ENCODE data around the gene GALC.

Gene GALC

DNA sequence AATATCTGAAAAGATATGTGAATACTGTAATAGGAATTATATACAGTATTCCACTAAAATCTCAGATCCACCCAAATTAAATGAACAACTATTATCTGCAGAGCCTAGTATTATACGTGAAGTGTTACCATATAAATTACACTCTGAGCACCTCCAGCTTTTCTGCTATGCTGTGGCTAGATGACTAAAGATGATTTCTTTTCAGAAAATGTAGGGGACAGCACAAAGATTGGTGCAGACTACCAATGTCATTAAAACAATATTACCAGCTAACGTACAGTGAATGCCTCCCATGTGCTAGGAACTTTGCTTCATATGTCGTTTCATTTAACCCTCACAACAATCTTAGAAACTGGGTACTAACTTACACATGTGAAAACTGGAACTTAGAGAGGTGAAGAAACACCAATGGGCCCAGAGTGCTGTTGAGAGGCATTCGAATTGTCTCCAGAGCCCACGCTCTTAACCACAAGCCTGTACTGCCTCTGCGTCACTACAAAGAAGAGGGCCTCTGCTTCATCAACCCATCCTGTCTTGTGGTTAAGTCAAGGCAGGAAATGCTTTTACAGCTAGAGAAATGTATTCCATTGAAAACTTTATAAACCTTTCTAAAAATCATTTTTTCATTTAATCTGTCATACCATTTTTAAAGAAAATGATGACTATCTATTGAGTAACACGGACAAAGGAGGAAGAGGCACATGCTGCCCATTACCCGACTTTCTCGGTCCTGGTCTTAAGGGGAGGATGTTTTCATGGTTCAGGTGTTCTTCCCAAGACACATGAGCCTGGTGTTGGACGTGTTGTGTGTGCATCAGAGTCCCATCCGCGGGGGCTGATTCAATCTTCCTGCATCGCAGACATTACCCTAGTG is 13.2 kb upstream of the GALC start:
- H3K9me3 ChIP-seq (ENCODE audit: insufficient read depth, low read depth, low read length): no peaks in the 10 kb centered on the region
- no peak overlapping the region for H3K4me3 ChIP-seq (ENCODE audit: low read length)
- no peaks in the 10 kb centered on the region for H3K4me1 ChIP-seq (ENCODE audit: insufficient read depth, low read length)
- H3K9ac ChIP-seq (ENCODE audit: low read depth, low read length): no peak overlapping the region
- H3K27me3 ChIP-seq (ENCODE audit: insufficient read depth, low read length): no peaks in the 10 kb centered on the region
- WGBS: 93% methylated on average over 9 of the region's 13 CpGs
- H3K27ac ChIP-seq (ENCODE audit: low read depth, low read length): no peak overlapping the region
- H3K36me3 ChIP-seq (ENCODE audit: insufficient read depth, low read length): no peaks in the 10 kb centered on the region

DNA sequence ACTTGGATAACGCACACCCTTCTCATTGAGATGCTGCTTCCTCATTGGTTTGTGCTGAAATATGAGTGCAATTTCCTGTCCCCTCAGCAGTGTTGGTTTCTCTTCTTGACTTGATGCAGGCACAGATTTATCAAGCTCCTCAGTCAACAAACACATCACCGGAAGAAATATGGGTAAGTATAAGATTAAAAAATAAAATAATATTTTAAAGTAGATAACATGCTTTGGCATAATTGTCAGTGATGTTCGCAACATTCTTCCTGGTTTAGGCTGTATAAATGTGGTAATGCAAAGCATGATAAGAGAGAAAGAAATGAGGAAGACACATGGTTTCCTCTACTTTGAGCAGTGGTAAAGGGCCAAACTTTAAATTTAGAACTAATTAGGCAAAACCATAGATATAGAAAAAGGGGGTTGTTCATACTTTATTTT is 12.1 kb upstream of the GALC start, which contains the start of gene GPR65:
TSS of gene GPR65 (plus strand) at position 86 of the 432 bp plus-strand sequence. CDS start 5,713 bp downstream, outside the sequence.
- H3K9ac ChIP-seq (ENCODE audit: low read depth, low read length): no peak within 1 kb of the TSS
- 92% methylated on average over 2 of the region's 3 CpGs for WGBS

DNA sequence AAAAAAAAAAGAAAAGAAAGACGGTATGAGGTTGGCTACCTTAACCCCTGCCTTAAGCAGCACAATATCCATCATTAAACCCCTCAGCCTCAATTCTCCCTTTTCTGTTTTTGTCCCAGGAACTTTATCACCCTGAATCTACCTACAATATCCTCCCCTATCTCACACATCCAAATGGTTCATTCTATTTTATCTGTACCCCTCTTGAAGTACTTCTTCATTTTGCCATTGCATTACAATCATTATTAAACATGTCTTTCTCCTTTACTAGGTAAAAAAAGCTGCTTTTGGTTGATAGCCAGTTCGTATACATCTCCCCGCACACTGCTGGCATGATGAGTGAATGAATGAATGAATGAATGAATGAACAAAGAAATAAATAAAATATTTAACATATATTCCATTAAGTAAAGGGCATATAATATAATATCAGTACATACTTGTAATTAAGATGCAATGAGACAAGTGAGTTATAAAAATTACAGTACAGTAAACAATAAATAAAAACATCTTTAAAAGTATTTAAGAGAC is 11.6 kb upstream of the GALC start:
- H3K9me3 ChIP-seq (ENCODE audit: insufficient read depth, low read depth, low read length): no peaks in the 10 kb centered on the region
- H3K27ac ChIP-seq (ENCODE audit: low read depth, low read length): no peak overlapping the region
- H3K27me3 ChIP-seq (ENCODE audit: insufficient read depth, low read length): no peaks in the 10 kb centered on the region
- no peaks in the 10 kb centered on the region for H3K36me3 ChIP-seq (ENCODE audit: insufficient read depth, low read length)
- no peak overlapping the region for H3K9ac ChIP-seq (ENCODE audit: low read depth, low read length)
- no peak overlapping the region for H3K4me3 ChIP-seq (ENCODE audit: low read length)
- WGBS: 100% methylated on average over 1 of the region's 3 CpGs
- no peaks in the 10 kb centered on the region for H3K4me1 ChIP-seq (ENCODE audit: insufficient read depth, low read length)

More for the DNA sequence above, 12.1 kb upstream of the GALC start, which contains the start of gene GPR65:
- Histone ChIP-seq H3K4me3 (ENCODE audit: low read length) (no peak within 1 kb of the TSS), H3K9me3 (ENCODE audit: insufficient read depth, low read depth, low read length) (no peaks in the 10 kb centered on the region), H3K27me3 (ENCODE audit: insufficient read depth, low read length) (no peaks in the 10 kb centered on the region), H3K4me1 (ENCODE audit: insufficient read depth, low read length) (no peaks in the 10 kb centered on the region), H3K27ac (ENCODE audit: low read depth, low read length) (no peak within 1 kb of the TSS), H3K36me3 (ENCODE audit: insufficient read depth, low read length) (no peaks in the 10 kb centered on the region)

DNA sequence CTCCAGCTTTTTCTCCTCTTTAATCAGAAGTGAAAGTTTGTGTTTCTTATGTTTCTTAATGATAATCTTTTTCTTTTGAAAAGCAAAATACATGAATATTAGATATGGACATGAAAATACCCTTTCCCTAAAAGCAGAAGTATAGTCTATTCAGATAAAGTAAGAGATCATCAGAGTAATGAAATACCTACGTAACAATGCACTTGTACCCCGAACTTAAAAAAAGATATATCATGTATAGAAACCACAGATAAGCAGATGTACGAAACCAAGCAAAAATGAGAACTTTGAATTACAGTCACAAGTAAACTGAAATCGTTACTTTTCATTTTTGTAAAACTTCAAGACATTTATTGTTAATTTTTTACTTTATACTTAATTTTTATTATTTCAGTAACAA is 10.4 kb upstream of the GALC start:
- Histone ChIP-seq H3K36me3 (ENCODE audit: insufficient read depth, low read length) (no peaks in the 10 kb centered on the region), H3K27me3 (ENCODE audit: insufficient read depth, low read length) (no peaks in the 10 kb centered on the region), H3K4me1 (ENCODE audit: insufficient read depth, low read length) (no peaks in the 10 kb centered on the region), H3K4me3 (ENCODE audit: low read length) (no peak overlapping the region), H3K27ac (ENCODE audit: low read depth, low read length) (no peak overlapping the region), H3K9me3 (ENCODE audit: insufficient read depth, low read depth, low read length) (no peaks in the 10 kb centered on the region), H3K9ac (ENCODE audit: low read depth, low read length) (no peak overlapping the region)
- 93% methylated on average over 3 of the region's 4 CpGs for WGBS

DNA sequence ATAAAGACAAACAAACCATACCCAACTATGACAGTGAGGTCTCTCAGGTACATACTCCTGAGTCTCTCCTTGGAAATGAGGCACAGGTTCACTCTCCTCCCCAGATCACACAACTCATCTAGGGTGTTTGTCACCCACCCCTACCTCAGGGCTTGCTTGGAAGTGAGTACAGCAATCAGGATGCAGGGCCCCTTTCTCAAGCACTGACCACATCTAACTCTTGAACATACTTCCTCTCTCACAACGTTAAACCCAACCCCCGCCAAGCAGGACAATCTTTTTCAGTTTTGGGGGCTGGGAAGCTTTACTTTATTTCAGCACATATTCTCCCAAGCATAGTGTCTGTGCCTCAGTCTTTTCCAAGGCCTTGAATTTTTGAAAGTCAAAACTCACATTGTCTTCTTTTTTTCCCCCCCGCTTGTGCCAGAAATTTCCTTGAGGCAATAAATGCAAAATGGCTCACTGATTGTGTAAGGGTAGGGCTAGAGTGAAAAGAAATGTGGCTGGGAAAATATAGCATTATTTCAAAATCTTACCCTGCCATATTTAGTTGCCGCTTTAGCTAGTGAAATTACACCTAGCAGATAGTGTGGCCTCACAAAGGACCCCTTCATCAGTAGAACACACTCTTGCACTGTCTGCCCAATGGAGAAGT is 9.6 kb upstream of the GALC start:
- Histone ChIP-seq H3K27ac (ENCODE audit: low read depth, low read length) (no peak overlapping the region), H3K36me3 (ENCODE audit: insufficient read depth, low read length) (no peaks in the 10 kb centered on the region), H3K27me3 (ENCODE audit: insufficient read depth, low read length) (no peaks in the 10 kb centered on the region), H3K9me3 (ENCODE audit: insufficient read depth, low read depth, low read length) (no peaks in the 10 kb centered on the region), H3K4me3 (ENCODE audit: low read length) (no peak overlapping the region), H3K9ac (ENCODE audit: low read depth, low read length) (no peak overlapping the region), H3K4me1 (ENCODE audit: insufficient read depth, low read length) (no peaks in the 10 kb centered on the region)
- WGBS: 92% methylated on average over 4 of the region's 4 CpGs

DNA sequence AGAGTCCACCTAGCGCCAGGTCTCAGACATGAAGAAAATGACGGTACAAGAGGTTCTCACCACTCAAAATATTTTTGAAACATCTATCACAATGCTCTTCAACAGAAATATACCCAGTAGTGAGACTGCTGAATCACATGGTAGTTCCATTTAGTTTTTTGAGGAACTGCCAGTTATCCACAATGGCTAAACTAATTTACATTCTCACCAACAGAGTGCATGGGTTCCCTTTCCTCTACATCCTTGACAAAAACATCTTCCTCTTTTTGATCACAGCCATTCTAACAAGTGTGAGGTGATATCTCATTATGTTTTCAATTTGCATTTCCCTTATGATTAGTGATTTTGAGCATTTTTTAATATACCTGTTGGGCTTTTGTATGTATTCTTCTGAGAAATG is 6.3 kb upstream of the GALC start:
- H3K9me3 ChIP-seq (ENCODE audit: insufficient read depth, low read depth, low read length): no peaks in the 10 kb centered on the region
- H3K27me3 ChIP-seq (ENCODE audit: insufficient read depth, low read length): no peaks in the 10 kb centered on the region
- H3K27ac ChIP-seq (ENCODE audit: low read depth, low read length): no peak overlapping the region

DNA sequence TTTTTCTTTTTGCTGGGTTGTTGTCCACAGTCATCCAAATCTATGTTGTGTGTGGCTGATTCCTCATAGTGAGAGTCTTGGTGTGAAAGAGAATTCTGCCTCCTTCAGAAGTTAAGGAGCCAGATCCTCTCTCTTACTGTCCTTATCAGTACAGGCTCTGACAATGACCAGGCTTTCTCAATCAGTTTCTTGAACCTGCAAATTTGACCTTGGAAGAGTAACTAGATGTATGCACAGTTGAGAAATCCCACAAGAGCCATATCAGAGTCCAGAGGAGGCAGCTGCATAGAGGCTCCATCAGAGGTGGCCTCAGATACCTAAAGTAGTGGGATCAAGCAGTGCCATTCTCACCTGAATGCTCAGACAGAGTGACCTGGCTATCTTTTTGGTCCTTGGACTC is 5.5 kb upstream of the GALC start:
- no peaks in the 10 kb centered on the region for H3K9me3 ChIP-seq (ENCODE audit: insufficient read depth, low read depth, low read length)
- H3K4me3 ChIP-seq (ENCODE audit: low read length): no peak overlapping the region
- no peak overlapping the region for H3K27ac ChIP-seq (ENCODE audit: low read depth, low read length)
- H3K9ac ChIP-seq (ENCODE audit: low read depth, low read length): no peak overlapping the region
- no peaks in the 10 kb centered on the region for H3K27me3 ChIP-seq (ENCODE audit: insufficient read depth, low read length)
- peaks cover 4% of the 10 kb centered on the region; the same call in 1 of the 2 replicates for H3K4me1 ChIP-seq (ENCODE audit: insufficient read depth, low read length)
- H3K36me3 ChIP-seq (ENCODE audit: insufficient read depth, low read length): no peaks in the 10 kb centered on the region

More for the DNA sequence above, 6.3 kb upstream of the GALC start:
- Histone ChIP-seq H3K9ac (ENCODE audit: low read depth, low read length) (no peak overlapping the region), H3K4me1 (ENCODE audit: insufficient read depth, low read length) (no peaks in the 10 kb centered on the region), H3K36me3 (ENCODE audit: insufficient read depth, low read length) (no peaks in the 10 kb centered on the region), H3K4me3 (ENCODE audit: low read length) (no peak overlapping the region)
- 99% methylated on average over 2 of the region's 2 CpGs for WGBS

DNA sequence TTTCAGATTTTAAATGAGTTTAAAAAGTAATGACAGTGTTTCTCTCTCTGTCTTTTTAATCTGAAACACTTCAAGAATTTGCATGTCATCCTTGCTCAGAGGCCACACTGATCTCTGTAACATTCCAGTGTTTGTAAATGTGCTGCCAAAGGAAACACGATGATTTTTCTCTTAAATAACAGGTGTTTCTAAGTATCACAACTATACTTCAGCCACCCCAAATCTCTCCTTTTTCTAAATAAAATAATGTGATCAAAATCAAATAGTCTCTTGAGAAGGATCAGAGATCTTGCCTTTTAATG is 3.3 kb upstream of the GALC start:
- Histone ChIP-seq H3K4me3 (ENCODE audit: low read length) (no peak overlapping the region), H3K27ac (ENCODE audit: low read depth, low read length) (no peak overlapping the region), H3K4me1 (ENCODE audit: insufficient read depth, low read length) (peaks cover 6% of the 10 kb centered on the region; the same call in 1 of the 2 replicates), H3K9ac (ENCODE audit: low read depth, low read length) (no peak overlapping the region), H3K9me3 (ENCODE audit: insufficient read depth, low read depth, low read length) (no peaks in the 10 kb centered on the region), H3K27me3 (ENCODE audit: insufficient read depth, low read length) (no peaks in the 10 kb centered on the region), H3K36me3 (ENCODE audit: insufficient read depth, low read length) (no peaks in the 10 kb centered on the region)
- 75% methylated on average over 1 of the region's 1 CpG for WGBS

DNA sequence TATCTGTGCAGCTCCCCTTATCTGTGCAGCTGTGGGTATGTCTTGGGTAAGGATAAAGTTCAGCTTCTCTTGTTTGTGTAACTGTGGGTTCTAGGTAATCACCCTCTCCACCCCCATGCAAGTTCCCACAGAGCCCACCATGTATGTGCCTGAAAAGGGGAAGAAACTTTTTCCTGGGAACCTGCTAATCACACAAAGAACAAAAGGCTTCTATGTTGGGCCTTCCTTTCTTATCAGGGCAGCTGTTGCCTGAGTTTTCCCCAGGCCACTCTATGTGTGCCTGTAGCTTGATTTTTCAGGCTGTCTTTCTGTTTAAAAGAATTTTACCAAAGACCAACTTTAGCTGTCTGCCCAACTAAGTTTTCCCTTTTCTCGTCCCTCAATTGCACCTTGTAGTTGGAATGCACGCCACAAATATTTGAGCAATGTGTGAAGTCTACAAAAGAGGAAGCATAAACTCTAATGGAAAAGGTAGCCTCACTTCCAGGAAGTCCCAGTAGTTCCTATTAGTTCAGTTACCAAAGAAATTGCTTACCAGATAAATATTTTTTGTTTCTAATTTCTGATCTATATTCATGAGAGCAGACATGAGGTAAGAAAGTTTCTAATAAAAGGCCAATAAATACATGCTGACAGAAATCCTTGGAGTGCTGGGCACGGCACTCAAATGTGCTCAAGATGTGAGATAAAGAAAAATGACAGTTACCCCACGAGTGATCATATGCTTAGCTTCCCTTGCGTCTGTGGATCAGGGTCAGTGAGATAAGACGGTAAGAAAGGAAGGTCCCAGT is 2.7 kb upstream of the GALC start:
- H3K4me1 ChIP-seq (ENCODE audit: insufficient read depth, low read length): peaks cover 6% of the 10 kb centered on the region; the same call in 1 of the 2 replicates
- H3K27me3 ChIP-seq (ENCODE audit: insufficient read depth, low read length): no peaks in the 10 kb centered on the region
- 91% methylated on average over 6 of the region's 6 CpGs for WGBS
- H3K27ac ChIP-seq (ENCODE audit: low read depth, low read length): no peak overlapping the region
- H3K9me3 ChIP-seq (ENCODE audit: insufficient read depth, low read depth, low read length): no peaks in the 10 kb centered on the region
- H3K36me3 ChIP-seq (ENCODE audit: insufficient read depth, low read length): no peaks in the 10 kb centered on the region
- H3K9ac ChIP-seq (ENCODE audit: low read depth, low read length): no peak overlapping the region
- no peak overlapping the region for H3K4me3 ChIP-seq (ENCODE audit: low read length)

DNA sequence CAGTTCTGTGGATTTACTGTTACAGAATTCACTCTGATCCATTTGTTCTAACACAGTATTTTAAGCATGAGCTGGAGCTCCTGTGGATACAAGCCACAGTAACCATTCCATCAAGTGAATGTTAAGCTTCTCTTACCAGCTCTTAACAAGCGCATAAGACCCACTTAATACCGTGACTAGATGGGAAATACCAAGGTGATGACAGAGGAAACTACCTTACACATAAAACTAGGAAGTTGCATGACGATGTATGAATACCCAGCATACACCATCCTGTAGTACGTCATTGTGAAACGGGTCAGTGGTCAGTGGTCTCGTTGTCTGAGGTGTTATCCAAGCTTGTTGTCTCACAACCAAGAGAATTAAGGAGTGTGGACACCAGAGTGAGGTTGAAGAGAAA is 2.0 kb upstream of the GALC start:
- peaks cover 6% of the 10 kb centered on the region; the same call in 1 of the 2 replicates for H3K4me1 ChIP-seq (ENCODE audit: insufficient read depth, low read length)
- 97% methylated on average over 6 of the region's 6 CpGs for WGBS
- no peak overlapping the region for H3K27ac ChIP-seq (ENCODE audit: low read depth, low read length)
- no peaks in the 10 kb centered on the region for H3K27me3 ChIP-seq (ENCODE audit: insufficient read depth, low read length)
- H3K9me3 ChIP-seq (ENCODE audit: insufficient read depth, low read depth, low read length): no peaks in the 10 kb centered on the region
- H3K36me3 ChIP-seq (ENCODE audit: insufficient read depth, low read length): no peaks in the 10 kb centered on the region
- no peak overlapping the region for H3K4me3 ChIP-seq (ENCODE audit: low read length)
- H3K9ac ChIP-seq (ENCODE audit: low read depth, low read length): no peak overlapping the region

DNA sequence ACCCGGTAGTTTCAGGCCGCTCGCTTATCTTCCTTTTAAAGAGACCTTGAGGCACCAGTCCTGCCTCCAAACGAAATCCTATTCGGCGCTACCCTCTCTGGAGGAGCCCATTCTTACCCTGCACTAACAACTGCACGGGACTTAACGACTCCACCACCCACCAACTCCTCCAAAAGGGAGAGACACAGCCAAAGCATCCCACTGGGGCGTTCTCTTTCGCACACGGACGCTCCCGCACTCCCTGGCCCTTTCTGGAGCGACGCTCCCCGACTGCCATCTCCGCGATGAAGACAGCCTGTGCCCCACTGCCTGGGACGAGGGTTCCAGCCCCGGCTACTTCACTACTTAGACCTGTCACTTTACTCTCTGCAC is 650 bp downstream of the GALC start:
- Histone ChIP-seq H3K4me1 (ENCODE audit: insufficient read depth, low read length) (peaks cover 6% of the 10 kb centered on the region; the same call in 1 of the 2 replicates), H3K36me3 (ENCODE audit: insufficient read depth, low read length) (no peaks in the 10 kb centered on the region), H3K4me3 (ENCODE audit: low read length) (peak overlapping the region; percentile 72), H3K9me3 (ENCODE audit: insufficient read depth, low read depth, low read length) (no peaks in the 10 kb centered on the region), H3K27me3 (ENCODE audit: insufficient read depth, low read length) (no peaks in the 10 kb centered on the region), H3K9ac (ENCODE audit: low read depth, low read length) (peak overlapping the region; percentile 87), H3K27ac (ENCODE audit: low read depth, low read length) (peak overlapping the region; percentile 78; the same call in 1 of the 2 replicates)
- WGBS: 5% methylated on average over 20 of the region's 20 CpGs
